Measurements from ENCODE around the gene GGA2.
A peak's percentile ranks its signal among the peaks of the same experiment; 100 is the strongest.
"Not testable (repeated sequence)": the region's sequence is repeated elsewhere in the genome, so short reads cannot be mapped to it uniquely, and the experiment has no call there.

GGA2 gene

GRCh38 chr16:23502466-23502865 is 7.8 kb downstream of the GGA2 start:
- DNase-seq: no peak

DNA sequence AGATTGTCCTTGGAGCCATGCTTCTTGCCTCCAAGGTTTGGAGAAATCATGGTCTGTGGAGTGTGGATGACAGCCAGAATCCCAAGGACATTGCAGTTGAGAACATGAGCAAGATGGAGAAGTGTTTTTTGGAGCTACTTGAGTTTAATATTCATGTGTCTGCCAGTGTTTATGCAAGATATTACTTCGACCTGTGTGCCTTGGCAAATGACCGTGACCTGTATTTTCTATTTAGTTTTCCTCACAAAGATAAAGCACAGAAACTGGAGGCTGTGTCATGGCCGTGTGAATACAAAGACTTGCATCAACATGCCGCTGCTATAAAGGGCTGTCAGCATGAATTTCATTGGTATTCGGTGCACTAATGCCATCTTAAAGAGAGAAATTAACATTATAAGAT is 9.0 kb downstream of the GGA2 start:
- DNase-seq: no peak

- DNase-seq: no peak
These were observed 9.4 kb downstream of the GGA2 start for GRCh38 chr16:23500862-23501225.

GRCh38 chr16:23500212-23500861 is 10.0 kb downstream of the GGA2 start:
- no peak for DNase-seq

DNA sequence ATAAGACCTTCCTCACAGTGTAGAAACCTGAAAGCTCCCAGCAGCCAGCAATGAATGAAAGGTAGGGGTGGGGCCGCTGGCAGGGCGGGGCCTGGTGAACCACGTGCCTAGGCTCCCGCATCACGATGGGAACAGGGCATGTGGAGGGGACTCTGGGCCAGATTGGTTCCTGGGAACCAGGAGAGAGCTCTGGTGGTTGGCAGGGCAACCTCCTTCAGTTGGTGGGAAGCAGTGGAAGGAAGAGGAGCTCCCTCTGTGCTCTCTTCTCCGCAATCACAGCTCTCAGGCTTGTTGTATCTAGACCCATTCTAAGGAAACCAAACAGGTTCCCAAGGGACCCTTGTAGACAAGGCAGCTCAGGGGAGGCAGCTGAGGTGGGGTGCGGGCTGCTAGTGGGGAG is 10.5 kb downstream of the GGA2 start:
- no peak for DNase-seq

DNA sequence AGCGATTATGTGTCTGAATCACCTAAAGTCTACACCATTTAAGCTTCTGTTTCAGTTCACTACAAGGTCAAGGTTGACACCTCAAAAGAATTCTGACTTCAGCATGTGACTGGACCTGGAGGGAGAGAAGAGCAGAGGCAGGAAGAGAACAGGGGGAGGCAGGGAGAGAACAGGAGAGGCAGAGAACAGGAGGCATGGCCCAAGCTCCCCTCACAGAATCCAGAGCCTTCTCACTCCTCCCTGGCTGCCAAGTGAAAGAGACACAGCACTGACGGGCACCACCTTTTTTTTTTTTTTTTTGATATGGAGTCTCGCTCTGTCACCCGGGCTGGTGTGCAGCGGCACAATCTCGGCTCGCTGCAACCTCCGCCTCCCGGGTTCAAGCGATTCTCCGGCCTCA is 11.4 kb downstream of the GGA2 start:
- DNase-seq: no peak

DNA sequence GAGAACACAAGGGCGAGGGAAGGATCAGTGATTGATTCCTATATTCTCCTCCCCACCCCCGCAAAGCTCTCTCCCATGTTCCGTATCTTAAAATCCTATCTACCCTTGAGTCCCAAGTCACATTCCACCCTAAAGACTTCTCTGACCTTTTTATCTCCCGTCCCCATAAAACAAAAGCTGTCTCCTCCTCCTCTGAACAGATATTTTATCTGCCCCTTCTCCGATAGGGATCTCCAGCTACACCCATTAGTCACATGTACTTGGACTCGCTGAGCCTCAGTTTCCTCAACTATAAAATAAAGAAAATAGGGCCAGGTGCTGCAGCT is 12.8 kb downstream of the GGA2 start:
- DNase-seq: no peak

DNA sequence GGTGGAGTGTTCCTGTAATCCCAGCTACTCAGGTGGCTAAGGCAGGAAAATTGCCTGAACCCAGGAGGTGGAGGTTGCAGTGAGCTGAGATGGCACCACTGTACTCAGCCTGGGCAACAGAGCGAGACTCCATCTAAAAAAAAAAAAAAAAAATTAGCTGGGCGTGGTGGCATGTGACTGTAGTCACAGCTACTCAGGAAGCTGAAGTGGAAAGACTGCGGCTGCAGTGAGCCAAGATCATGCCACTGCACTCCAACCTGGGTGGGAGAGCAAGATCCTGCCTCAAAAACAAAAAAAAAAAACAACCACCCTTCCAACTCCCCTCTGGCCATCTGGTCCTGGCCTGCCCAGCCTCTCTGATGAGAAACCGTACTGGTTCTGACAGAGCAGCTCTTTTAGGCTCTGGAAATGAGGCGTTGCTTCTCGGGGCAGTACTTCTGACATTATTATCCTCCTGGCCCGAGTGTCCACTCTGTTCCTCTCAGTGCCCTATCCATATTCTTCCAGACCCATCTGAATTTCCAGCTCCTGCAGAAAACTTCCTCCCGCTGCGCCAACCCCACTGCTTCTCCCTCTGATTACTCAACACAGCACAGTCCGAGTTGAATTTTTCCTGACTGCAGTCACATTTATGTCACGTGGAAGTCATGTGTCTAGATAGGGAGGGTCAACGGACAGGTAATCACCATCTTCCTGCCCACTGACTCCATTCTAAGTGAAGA is 13.3 kb downstream of the GGA2 start:
- DNase-seq: no peak

GRCh38 chr16:23495671-23496070 is 14.6 kb downstream of the GGA2 start:
- DNase-seq: no peak

DNA sequence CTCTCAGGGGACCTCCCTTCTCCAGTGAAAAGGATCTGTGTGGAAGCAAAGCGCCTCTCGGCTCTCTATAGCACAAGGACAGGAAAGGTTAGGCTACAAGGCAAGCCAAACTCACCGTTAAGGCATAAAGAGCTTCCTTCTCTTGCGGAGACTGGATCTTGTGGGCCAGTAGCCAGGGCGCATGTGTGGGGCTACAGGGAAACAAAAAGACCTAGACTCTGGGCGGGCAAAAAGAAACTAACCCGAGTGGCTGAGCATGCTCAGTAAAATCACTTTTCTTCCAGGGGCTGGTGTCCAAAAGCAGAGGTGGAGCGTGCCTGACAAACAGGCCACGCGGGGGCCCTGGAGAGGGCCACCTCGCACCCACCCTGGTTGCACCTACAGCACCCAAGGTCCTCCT is 16.1 kb downstream of the GGA2 start:
- DNase-seq: no peak

- no peak for DNase-seq
These were observed 18.6 kb downstream of the GGA2 start for GRCh38 chr16:23491490-23492391.

GRCh38 chr16:23486480-23486879 is 23.8 kb downstream of the GGA2 start:
- DNase-seq: no peak

- DNase-seq: no peak
These were observed 24.5 kb downstream of the GGA2 start for GRCh38 chr16:23485841-23486240.

DNA sequence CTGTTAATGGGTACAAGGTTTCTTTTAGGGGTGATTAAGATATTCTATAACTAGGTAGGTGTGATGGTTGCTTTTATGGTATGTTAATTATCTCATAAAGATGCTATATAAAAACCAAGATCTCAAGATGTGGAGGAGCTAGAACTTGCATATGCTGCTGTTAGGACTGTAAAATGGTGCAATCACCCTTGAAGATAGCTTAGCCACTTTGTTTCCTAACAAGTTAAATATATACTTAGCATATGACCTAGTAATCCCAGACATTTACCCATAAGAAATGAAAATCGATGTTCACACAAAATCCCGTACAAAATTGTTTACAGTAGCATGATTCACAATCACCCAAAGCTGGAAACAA is 25.1 kb downstream of the GGA2 start:
- no peak for DNase-seq

GRCh38 chr16:23484510-23485256 is 25.6 kb downstream of the GGA2 start:
- no peak for DNase-seq

- DNase-seq: not testable (repeated sequence)
These were observed 26.8 kb downstream of the GGA2 start for GRCh38 chr16:23483492-23483891.

DNA sequence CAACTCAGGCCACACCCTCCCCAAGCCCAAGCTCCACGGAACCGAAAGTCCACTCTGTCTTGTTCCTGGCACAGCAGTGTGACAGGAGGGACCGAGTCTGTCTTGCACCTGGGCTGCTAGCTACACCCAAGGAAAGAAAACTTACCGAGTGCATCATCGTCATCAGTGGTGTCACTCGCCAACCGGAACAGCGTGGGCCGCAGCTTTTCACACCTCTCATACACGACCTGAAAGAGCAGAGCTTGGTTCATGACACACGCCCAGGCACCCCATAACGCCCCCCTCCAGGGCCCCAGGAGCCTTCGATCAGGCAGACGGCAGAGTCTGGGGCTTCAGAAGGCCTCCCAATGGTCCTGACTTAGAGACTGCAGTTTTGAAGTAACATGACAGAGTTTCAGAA is 27.5 kb downstream of the GGA2 start:
- DNase-seq: peak; percentile 23

- no peak for DNase-seq
These were observed 30.0 kb downstream of the GGA2 start for GRCh38 chr16:23480257-23480656.

DNA sequence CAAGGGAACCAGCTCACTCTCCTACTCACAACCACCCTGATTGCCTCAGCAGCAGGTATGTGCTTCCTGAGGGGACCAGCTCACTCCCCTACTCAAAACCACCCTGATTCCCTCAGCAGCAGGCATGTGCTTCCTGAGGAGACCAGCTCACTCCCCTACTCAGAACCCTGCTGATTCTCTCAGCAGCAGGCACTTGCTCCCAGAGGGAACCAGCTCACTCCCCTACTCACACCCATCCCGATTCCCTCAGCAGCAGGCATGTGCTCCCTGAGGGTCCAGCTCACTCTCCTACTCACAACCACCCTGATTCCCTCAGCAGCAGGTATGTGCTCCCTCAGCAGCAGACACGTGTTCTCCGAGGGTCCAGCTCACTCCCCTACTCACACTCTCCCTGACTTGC is 31.2 kb downstream of the GGA2 start:
- no peak for DNase-seq

DNA sequence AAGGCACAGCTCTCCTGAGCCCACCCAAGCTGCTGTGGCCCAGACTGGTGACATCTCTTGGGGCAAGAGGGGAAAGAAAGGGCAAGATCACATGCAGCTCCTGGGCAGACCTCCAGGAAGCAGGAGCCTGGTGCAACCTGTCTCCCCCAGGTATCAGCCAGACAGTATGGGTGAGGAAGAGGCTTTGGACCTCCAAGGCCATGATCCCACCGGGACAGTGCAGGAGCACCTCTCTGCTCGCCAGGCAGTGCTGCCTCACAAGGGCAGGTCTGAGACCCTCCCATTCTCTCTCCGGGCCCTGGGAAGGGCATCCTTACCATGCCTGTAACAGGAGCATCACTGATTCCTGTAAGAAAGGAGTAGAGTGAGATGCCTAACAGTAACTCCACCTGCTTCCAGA is 31.7 kb downstream of the GGA2 start:
- DNase-seq: no peak

DNA sequence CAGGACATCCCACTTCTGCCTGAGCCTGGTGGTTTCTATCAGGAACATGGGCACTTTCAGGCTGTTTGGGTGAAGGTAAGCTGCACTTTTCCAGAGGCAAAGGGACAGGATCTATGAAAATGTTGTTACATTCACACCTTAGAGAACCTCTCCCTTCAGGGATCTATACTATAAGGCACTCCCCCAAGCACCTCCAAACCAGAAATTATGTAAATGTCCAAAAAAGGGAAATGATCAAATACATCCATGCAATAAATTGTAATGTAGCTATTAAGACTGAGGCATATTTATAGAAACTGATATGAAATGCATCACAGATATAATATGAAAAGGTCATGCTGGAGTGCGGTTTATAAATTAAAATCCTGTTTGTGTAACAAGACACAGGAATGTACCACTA is 34.0 kb downstream of the GGA2 start:
- no peak for DNase-seq

DNA sequence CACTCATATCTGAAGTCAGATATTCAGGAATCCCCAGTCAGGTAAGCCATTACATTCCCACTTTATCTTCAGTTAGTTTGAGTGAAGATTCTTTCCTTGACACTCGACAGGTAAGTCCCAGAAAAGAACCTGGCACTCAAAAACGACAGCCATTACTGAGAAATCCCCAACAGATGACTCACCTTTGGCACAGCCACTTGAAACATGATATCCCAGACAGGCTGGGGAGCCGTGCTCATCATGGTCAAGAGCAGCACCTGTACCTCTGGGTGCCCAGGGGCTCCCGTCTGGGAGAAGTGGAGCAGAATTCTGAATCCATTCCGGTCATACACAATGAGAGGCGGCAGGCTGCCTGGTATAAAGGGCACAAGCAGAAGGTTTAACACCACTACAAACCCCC is 40.5 kb downstream of the GGA2 start:
- no peak for DNase-seq

DNA sequence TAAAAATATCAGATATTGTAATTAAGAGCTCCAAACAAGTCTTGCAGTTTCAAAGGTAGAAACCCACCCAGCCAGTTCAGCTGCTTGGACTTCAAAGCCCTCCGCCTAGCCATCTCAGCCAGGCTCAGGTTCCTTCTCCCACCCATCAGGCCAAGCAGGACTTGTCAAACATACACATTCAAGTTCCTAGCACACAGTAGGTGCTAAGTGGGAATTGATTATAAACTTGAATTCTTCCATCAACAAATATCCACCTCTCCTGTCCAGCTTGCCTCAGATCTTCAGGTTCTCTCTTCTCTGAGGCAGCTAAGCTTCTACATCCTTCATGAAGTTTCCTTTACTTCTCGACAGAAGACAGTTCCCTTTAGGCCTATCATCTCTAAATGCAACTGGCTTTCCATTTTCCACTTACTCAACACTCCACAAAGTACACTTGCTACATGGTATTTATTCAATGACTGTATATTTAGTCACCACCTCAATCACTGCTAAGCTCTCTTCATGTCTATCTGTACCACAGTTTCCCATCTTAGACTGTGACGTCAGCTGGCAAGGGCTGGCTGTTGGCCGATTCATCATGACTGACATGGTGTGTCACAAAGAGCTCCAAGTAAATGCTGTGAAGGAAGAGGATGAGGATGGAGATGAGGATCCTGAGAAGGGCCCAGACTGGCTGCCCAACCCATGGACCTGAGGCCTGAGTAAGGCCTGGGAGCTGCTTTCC is 44.0 kb downstream of the GGA2 start:
- DNase-seq: no peak
